Measurements from ENCODE around the gene ACKR4. TPM values are rescaled to one million over a fixed set of nuclear protein-coding genes. Genes with fewer than 3 reads are reported as not detected.

ACKR4 gene
- total and polyA plus RNA-seq, 2 of the 8 experiments (the other 6 are each of a cell fraction or from before 2014, with no cell fraction given) = not detected

DNA sequence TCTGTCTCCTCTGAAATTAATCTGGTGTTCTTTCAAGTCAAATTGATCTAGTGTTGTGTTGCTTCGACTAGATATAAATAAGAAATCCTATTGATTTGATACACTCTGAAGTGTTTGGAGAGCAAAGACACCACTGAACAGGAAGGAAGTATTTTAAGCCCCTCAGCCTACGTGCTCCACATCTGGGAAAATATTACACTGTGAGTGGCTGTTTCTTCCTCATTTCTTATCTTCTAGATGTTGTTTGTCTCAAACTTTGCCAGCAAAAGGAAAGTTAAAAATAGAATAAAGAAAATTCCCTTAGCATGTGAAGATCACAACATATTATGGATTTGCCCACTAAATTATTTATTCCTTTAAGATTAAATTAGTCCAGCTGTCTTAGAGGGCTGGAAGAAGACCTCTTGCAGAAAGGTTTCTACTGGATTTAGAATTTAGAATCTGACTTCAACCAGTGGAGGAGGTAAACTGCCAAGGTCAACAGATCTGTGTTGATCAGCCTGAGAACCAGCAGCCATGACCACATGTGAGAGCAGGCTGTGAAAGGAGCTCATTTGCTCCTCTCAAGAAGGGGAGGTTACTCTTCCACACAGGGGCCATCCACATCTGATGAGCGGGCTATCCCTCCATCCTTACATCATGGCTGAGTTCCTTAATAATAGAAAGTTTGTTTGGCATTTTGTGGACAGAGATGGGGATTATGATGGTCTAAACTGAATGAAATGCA lies 46.3 kb upstream of the ACKR4 start (continued):
- TF ChIP-seq, protein P1, sequence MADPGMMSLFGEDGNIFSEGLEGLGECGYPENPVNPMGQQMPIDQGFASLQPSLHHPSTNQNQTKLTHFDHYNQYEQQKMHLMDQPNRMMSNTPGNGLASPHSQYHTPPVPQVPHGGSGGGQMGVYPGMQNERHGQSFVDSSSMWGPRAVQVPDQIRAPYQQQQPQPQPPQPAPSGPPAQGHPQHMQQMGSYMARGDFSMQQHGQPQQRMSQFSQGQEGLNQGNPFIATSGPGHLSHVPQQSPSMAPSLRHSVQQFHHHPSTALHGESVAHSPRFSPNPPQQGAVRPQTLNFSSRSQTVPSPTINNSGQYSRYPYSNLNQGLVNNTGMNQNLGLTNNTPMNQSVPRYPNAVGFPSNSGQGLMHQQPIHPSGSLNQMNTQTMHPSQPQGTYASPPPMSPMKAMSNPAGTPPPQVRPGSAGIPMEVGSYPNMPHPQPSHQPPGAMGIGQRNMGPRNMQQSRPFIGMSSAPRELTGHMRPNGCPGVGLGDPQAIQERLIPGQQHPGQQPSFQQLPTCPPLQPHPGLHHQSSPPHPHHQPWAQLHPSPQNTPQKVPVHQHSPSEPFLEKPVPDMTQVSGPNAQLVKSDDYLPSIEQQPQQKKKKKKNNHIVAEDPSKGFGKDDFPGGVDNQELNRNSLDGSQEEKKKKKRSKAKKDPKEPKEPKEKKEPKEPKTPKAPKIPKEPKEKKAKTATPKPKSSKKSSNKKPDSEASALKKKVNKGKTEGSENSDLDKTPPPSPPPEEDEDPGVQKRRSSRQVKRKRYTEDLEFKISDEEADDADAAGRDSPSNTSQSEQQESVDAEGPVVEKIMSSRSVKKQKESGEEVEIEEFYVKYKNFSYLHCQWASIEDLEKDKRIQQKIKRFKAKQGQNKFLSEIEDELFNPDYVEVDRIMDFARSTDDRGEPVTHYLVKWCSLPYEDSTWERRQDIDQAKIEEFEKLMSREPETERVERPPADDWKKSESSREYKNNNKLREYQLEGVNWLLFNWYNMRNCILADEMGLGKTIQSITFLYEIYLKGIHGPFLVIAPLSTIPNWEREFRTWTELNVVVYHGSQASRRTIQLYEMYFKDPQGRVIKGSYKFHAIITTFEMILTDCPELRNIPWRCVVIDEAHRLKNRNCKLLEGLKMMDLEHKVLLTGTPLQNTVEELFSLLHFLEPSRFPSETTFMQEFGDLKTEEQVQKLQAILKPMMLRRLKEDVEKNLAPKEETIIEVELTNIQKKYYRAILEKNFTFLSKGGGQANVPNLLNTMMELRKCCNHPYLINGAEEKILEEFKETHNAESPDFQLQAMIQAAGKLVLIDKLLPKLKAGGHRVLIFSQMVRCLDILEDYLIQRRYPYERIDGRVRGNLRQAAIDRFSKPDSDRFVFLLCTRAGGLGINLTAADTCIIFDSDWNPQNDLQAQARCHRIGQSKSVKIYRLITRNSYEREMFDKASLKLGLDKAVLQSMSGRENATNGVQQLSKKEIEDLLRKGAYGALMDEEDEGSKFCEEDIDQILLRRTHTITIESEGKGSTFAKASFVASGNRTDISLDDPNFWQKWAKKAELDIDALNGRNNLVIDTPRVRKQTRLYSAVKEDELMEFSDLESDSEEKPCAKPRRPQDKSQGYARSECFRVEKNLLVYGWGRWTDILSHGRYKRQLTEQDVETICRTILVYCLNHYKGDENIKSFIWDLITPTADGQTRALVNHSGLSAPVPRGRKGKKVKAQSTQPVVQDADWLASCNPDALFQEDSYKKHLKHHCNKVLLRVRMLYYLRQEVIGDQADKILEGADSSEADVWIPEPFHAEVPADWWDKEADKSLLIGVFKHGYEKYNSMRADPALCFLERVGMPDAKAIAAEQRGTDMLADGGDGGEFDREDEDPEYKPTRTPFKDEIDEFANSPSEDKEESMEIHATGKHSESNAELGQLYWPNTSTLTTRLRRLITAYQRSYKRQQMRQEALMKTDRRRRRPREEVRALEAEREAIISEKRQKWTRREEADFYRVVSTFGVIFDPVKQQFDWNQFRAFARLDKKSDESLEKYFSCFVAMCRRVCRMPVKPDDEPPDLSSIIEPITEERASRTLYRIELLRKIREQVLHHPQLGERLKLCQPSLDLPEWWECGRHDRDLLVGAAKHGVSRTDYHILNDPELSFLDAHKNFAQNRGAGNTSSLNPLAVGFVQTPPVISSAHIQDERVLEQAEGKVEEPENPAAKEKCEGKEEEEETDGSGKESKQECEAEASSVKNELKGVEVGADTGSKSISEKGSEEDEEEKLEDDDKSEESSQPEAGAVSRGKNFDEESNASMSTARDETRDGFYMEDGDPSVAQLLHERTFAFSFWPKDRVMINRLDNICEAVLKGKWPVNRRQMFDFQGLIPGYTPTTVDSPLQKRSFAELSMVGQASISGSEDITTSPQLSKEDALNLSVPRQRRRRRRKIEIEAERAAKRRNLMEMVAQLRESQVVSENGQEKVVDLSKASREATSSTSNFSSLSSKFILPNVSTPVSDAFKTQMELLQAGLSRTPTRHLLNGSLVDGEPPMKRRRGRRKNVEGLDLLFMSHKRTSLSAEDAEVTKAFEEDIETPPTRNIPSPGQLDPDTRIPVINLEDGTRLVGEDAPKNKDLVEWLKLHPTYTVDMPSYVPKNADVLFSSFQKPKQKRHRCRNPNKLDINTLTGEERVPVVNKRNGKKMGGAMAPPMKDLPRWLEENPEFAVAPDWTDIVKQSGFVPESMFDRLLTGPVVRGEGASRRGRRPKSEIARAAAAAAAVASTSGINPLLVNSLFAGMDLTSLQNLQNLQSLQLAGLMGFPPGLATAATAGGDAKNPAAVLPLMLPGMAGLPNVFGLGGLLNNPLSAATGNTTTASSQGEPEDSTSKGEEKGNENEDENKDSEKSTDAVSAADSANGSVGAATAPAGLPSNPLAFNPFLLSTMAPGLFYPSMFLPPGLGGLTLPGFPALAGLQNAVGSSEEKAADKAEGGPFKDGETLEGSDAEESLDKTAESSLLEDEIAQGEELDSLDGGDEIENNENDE (IDR thresholded peaks at IDR 0.05; ENCODE audit: insufficient replicate concordance, low read length) = no peak
